ENCODE measurements around the gene GABBR1.

GRCh38 chr6:29558439-29559079, 74.4 kb downstream of the GABBR1 start:
- TF ChIP-seq, protein P1, sequence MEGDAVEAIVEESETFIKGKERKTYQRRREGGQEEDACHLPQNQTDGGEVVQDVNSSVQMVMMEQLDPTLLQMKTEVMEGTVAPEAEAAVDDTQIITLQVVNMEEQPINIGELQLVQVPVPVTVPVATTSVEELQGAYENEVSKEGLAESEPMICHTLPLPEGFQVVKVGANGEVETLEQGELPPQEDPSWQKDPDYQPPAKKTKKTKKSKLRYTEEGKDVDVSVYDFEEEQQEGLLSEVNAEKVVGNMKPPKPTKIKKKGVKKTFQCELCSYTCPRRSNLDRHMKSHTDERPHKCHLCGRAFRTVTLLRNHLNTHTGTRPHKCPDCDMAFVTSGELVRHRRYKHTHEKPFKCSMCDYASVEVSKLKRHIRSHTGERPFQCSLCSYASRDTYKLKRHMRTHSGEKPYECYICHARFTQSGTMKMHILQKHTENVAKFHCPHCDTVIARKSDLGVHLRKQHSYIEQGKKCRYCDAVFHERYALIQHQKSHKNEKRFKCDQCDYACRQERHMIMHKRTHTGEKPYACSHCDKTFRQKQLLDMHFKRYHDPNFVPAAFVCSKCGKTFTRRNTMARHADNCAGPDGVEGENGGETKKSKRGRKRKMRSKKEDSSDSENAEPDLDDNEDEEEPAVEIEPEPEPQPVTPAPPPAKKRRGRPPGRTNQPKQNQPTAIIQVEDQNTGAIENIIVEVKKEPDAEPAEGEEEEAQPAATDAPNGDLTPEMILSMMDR (IDR thresholded peaks at IDR 0.05): no peak
- TF ChIP-seq POLR2AphosphoS5 (IDR thresholded peaks at IDR 0.05) (no peak), POLR2A (IDR thresholded peaks at IDR 0.05) (no peak)

Measured in breast epithelium (tissue), 3 donors.